Gastrocnemius medialis (tissue), 4 donors: ENCODE measurements around the gene GMPPB. TPM values are rescaled to one million over a fixed set of nuclear protein-coding genes. Genes with fewer than 3 reads are reported as not detected.

Experiments
- ATAC-seq, 2 donors: fragments of 150-250 bp; one replicate each; pipeline ENCODE4 v1.9.1; 2016
- DNase-seq, 2 donors: peaks; one replicate each; pipeline ENCODE4 v3.0.0-alpha.2; 2019
- H3K27ac ChIP-seq, 4 donors: fragments of 200-600 bp; sonication (generic); 1 replicate in 1 of 4; 2 replicates in 3 of 4; pipeline ENCODE4 v1.5.1; 2016 to 2018; ENCODE audit warnings: mild to moderate bottlenecking in 2 of 4, moderate library complexity in 1 of 4
- H3K27me3 ChIP-seq, 3 donors: fragments of 200-600 bp; sonication (generic) in 2 of 3; 1 replicate in 1 of 3; 2 replicates in 2 of 3; pipeline versions ENCODE4 v1.5.1 to v1.6.0; 2016 to 2019; ENCODE audit warnings: mild to moderate bottlenecking in 1 of 3, moderate library complexity in 1 of 3
- H3K36me3 ChIP-seq, 2 donors: fragments of 200-600 bp; sonication (generic) in 1 of 2; one replicate each; pipeline ENCODE4 v1.5.1; 2017 to 2018
- H3K4me1 ChIP-seq, 2 donors: fragments of 200-600 bp; sonication (generic) in 1 of 2; one replicate each; pipeline ENCODE4 v1.5.1; 2016 to 2017; ENCODE audit warnings: mild to moderate bottlenecking in 2 of 2
- H3K4me3 ChIP-seq, 4 donors: fragments of 200-600 bp; sonication (generic) in 3 of 4; 1 replicate in 1 of 4; 2 replicates in 3 of 4; pipeline ENCODE4 v1.5.1; 2016 to 2019; ENCODE audit warnings: mild to moderate bottlenecking in 2 of 4
- H3K9me3 ChIP-seq, 3 donors: fragments of 200-600 bp; sonication (generic) in 2 of 3; 1 replicate in 1 of 3; 2 replicates in 2 of 3; pipeline ENCODE4 v1.5.1; 2016 to 2019
- CTCF ChIP-seq, 5 experiments: fragments of 450-650 bp in 3 of 5; fragments of 200-600 bp in 2 of 5; sonication (generic) in 2 of 5; IDR thresholded peaks in 4 of 5; conservative IDR thresholded peaks in 1 of 5; 1 replicate in 4 of 5; 2 replicates in 1 of 5; pipeline ENCODE4 v1.5.1; 2016 to 2019; ENCODE audit warnings: antibody characterized with exemption in 5 of 5, mild to moderate bottlenecking in 3 of 5, moderate library complexity in 3 of 5
- POLR2A ChIP-seq, 2 donors: fragments of 450-650 bp; IDR thresholded peaks; one replicate each; pipeline ENCODE4 v1.6.1; 2017; ENCODE audit warnings: antibody characterized with exemption in 2 of 2, mild to moderate bottlenecking in 2 of 2, moderate library complexity in 2 of 2
- in situ Hi-C, 4 donors: fragments of 200-750 bp; cut with MboI; loops; one replicate each; pipeline versions ENCODE4 v1.15.0 to v1.8.0; 2017; ENCODE audit warnings: low sequenced_read_pairs in 4 of 4
- intact Hi-C: fragments of 100-400 bp; cut with DNase I; formaldehyde crosslinking; loops from one replicate; pipeline ENCODE4 v1.15.1; 2023; ENCODE audit warnings: low total_unique reads
- total RNA-seq, 4 donors: library from RNA; depleted of rRNA; stranded (reverse); fragments of >200 nt; gene quantifications; one replicate each; pipeline versions ENCODE4 v1.1.0 to v1.2.3, GENCODE V29; 2016

Gene GMPPB
- total RNA-seq, 4 donors from 2014 or later: 14.2 to 26.1 (median 17.0) TPM

DNA sequence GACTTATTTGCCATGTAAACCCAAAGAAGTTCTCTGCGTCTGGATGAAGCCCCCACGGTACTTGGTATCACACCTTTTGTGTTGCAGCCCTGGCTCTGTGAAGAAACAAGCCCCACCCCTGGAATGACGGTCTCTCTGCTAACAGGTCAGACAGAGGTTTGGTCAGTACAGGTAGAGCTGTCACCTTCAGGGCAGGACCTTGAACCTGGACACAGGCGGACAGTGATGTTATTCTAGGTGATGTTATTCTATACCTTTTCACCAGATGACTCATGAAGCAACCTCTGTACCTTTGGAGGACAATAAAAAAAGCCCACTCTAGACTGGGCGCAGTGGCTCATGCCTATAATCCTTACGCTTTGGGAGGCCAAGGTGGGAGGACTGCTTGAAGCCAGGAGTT is 11.0 kb upstream of the GMPPB start:
- Histone ChIP-seq H3K4me1 (no peaks in the 10 kb centered on the region), H3K36me3 (peaks cover 0 to 70% of the 10 kb centered on the region in 2 donors), H3K27ac (no peak overlapping the region), H3K4me3 (no peak overlapping the region), H3K27me3 (no peaks in the 10 kb centered on the region), H3K9me3 (no peaks in the 10 kb centered on the region)
- intact Hi-C loops (no loop called here), in situ Hi-C loops (no loop called here)
- no peak for DNase-seq
- TF ChIP-seq POLR2A (IDR thresholded peaks at IDR 0.05) (no peak), CTCF (IDR thresholded peaks at IDR 0.05 in 4 of 5, conservative IDR thresholded peaks at IDR 0.05 in 1 of 5) (no peak)
- ATAC-seq: no peak

- intact Hi-C loops (no loop called here), in situ Hi-C loops (no loop called here)
- peaks cover 0 to 67% of the 10 kb centered on the region in 2 donors for H3K36me3 ChIP-seq
- TF ChIP-seq POLR2A (IDR thresholded peaks at IDR 0.05) (no peak), CTCF (IDR thresholded peaks at IDR 0.05 in 4 of 5, conservative IDR thresholded peaks at IDR 0.05 in 1 of 5) (no peak)
- no peak for DNase-seq
- H3K4me3 ChIP-seq: no peak overlapping the region
- no peak for ATAC-seq
- no peaks in the 10 kb centered on the region for H3K4me1 ChIP-seq
- no peaks in the 10 kb centered on the region for H3K27me3 ChIP-seq
- no peaks in the 10 kb centered on the region for H3K9me3 ChIP-seq
- no peak overlapping the region for H3K27ac ChIP-seq
Observed at GRCh38 chr3:49733551-49733950, 9.8 kb upstream of the GMPPB start.

DNA sequence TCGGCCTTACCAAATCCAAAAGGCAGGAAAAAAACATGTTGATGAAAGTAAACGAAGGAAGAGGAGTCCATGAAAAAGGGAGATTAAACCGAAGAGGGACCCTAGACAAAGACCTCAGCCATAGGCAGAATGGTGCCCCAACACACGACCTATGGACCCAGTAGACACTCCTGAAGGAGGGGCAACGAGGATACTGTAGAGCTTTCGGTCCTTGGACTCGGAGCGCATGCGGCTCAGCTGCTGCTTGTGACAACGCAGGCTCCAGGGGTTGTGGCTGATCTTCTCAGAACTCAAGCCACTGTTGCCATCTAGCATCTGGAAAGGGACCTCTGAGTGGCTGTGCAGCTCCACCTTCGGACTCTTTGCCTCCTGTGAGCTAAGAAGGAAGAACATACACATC is 8.8 kb upstream of the GMPPB start:
- Histone ChIP-seq H3K27ac (no peak overlapping the region), H3K4me3 (no peak overlapping the region), H3K4me1 (no peaks in the 10 kb centered on the region), H3K27me3 (no peaks in the 10 kb centered on the region), H3K9me3 (no peaks in the 10 kb centered on the region), H3K36me3 (peaks cover 0 to 62% of the 10 kb centered on the region in 2 donors)
- in situ Hi-C loops (no loop called here), intact Hi-C loops (no loop called here)
- DNase-seq: no peak
- ATAC-seq: no peak
- no peak for TF ChIP-seq CTCF (IDR thresholded peaks at IDR 0.05 in 4 of 5, conservative IDR thresholded peaks at IDR 0.05 in 1 of 5)
- no peak for TF ChIP-seq POLR2A (IDR thresholded peaks at IDR 0.05)

- peaks cover 0 to 2% of the 10 kb centered on the region in 2 donors for H3K4me1 ChIP-seq
- no peak overlapping the region for H3K4me3 ChIP-seq
- in situ Hi-C loops: no loop called here
- DNase-seq (no peak), ATAC-seq (no peak)
- intact Hi-C loops: no loop called here
- H3K27ac ChIP-seq: no peak overlapping the region
- no peak for TF ChIP-seq CTCF (IDR thresholded peaks at IDR 0.05 in 4 of 5, conservative IDR thresholded peaks at IDR 0.05 in 1 of 5)
- TF ChIP-seq POLR2A (IDR thresholded peaks at IDR 0.05): no peak
- no peaks in the 10 kb centered on the region for H3K9me3 ChIP-seq
- H3K27me3 ChIP-seq: no peaks in the 10 kb centered on the region
- H3K36me3 ChIP-seq: peaks cover 0 to 55% of the 10 kb centered on the region in 2 donors
Observed at GRCh38 chr3:49729966-49730609, 6.3 kb upstream of the GMPPB start.

- no peak for ATAC-seq
- no peaks in the 10 kb centered on the region for H3K27me3 ChIP-seq
- no peak for DNase-seq
- in situ Hi-C loops: no loop called here
- peaks cover 0 to 44% of the 10 kb centered on the region in 2 donors for H3K36me3 ChIP-seq
- H3K4me1 ChIP-seq: peaks cover 14 to 16% of the 10 kb centered on the region in 2 donors
- TF ChIP-seq POLR2A (IDR thresholded peaks at IDR 0.05) (no peak), CTCF (IDR thresholded peaks at IDR 0.05 in 4 of 5, conservative IDR thresholded peaks at IDR 0.05 in 1 of 5) (no peak)
- intact Hi-C loops: no loop called here
- H3K27ac ChIP-seq: no peak overlapping the region
- no peaks in the 10 kb centered on the region for H3K9me3 ChIP-seq
- H3K4me3 ChIP-seq: no peak overlapping the region
Observed at GRCh38 chr3:49727924-49728361, 4.2 kb upstream of the GMPPB start.
